HG02840 (cell line): ENCODE measurements around the gene RNF38.
"Not testable (repeated sequence)": the region's sequence is repeated elsewhere in the genome, so short reads cannot be mapped to it uniquely, and the experiment has no call there.

ENCODE experiments used
- ATAC-seq: cut with Tn5 transposase; IDR thresholded peaks from one replicate; pipeline ENCODE4 v1.9.1; 2021; ENCODE audit warnings: mild to moderate bottlenecking, moderate library complexity, moderate number of reproducible peaks; ENCODE audit not compliant: unreplicated experiment, low FRiP score

Gene RNF38

GRCh38 chr9:36399980-36400331 is at the start of gene RNF38:
Gene RNF38, minus strand, starts transcription at chr9:36400269. Its CDS starts 161 bp downstream, at chr9:36400108.
- no peak for ATAC-seq

GRCh38 chr9:36448555-36448954 is 48.5 kb upstream of the RNF38 start:
- not testable (repeated sequence) for ATAC-seq

GRCh38 chr9:36448017-36448416 is 47.9 kb upstream of the RNF38 start:
- no peak for ATAC-seq

GRCh38 chr9:36446678-36447077 is 46.6 kb upstream of the RNF38 start:
- ATAC-seq, result not testable (repeated sequence)

- no peak for ATAC-seq
These were observed 45.8 kb upstream of the RNF38 start for GRCh38 chr9:36445800-36446361.

GRCh38 chr9:36444203-36444602 is 44.1 kb upstream of the RNF38 start:
- no peak for ATAC-seq

- ATAC-seq, result no peak
These were observed 43.5 kb upstream of the RNF38 start for GRCh38 chr9:36443581-36443980.

- no peak for ATAC-seq
These were observed 42.6 kb upstream of the RNF38 start for GRCh38 chr9:36442710-36443109.

- no peak for ATAC-seq
These were observed 41.9 kb upstream of the RNF38 start for GRCh38 chr9:36441966-36442365.

- no peak for ATAC-seq
These were observed 38.6 kb upstream of the RNF38 start for GRCh38 chr9:36438536-36439236.

GRCh38 chr9:36437790-36438189 is 37.7 kb upstream of the RNF38 start:
- no peak for ATAC-seq

GRCh38 chr9:36436909-36437308 is 36.8 kb upstream of the RNF38 start:
- ATAC-seq, result no peak

GRCh38 chr9:36433386-36433785 is 33.3 kb upstream of the RNF38 start:
- ATAC-seq, result no peak

- ATAC-seq, result no peak
These were observed 31.0 kb upstream of the RNF38 start for GRCh38 chr9:36431078-36431477.

GRCh38 chr9:36426945-36427344 is 26.9 kb upstream of the RNF38 start:
- no peak for ATAC-seq

GRCh38 chr9:36426348-36426747 is 26.3 kb upstream of the RNF38 start:
- no peak for ATAC-seq

- no peak for ATAC-seq
These were observed 24.4 kb upstream of the RNF38 start for GRCh38 chr9:36424289-36425055.

- no peak for ATAC-seq
These were observed 23.1 kb upstream of the RNF38 start for GRCh38 chr9:36423206-36423605.

- ATAC-seq, result no peak
These were observed 16.8 kb upstream of the RNF38 start for GRCh38 chr9:36416890-36417289.

- ATAC-seq, result no peak
These were observed 15.9 kb upstream of the RNF38 start for GRCh38 chr9:36415822-36416525.

- not testable (repeated sequence) for ATAC-seq
These were observed 11.3 kb upstream of the RNF38 start for GRCh38 chr9:36411410-36411809.
